K562 (cell line): ENCODE results near the gene LTA. TPM values are rescaled to one million over a fixed set of nuclear protein-coding genes. Genes with fewer than 3 reads are reported as not detected.
A peak's percentile ranks its signal among the peaks of the same experiment; 100 is the strongest.

Experiments used
- CREB3 ChIP-seq: fragments of 450-650 bp; conservative IDR thresholded peaks from 2 replicates; pipeline ENCODE4 v1.6.1; 2016; ENCODE audit warnings: missing genetic modification characterization, low read depth, mild to moderate bottlenecking, missing compliant biosample characterization, moderate library complexity
- E2F1 ChIP-seq: sonication (generic); formaldehyde crosslinking; IDR thresholded peaks from 2 replicates; pipeline ENCODE4 v1.8.1; 2023; ENCODE audit warnings: mild to moderate bottlenecking, missing genetic modification reagents, moderate library complexity
- E2F3 ChIP-seq: fragments of 250-450 bp; sonication (Bioruptor Pico); IDR thresholded peaks from 2 replicates; pipeline ENCODE4 v1.4.0; 2020; ENCODE audit warnings: mild to moderate bottlenecking
- E2F5 ChIP-seq: sonication (generic); formaldehyde crosslinking; IDR thresholded peaks from 2 replicates; pipeline ENCODE4 v1.8.0; 2022; ENCODE audit warnings: mild to moderate bottlenecking, missing genetic modification reagents
- HOMEZ ChIP-seq: fragments of 250-450 bp; sonication (Bioruptor Pico); IDR thresholded peaks from 2 replicates; pipeline ENCODE4 v1.4.0; 2020; ENCODE audit warnings: mild to moderate bottlenecking, moderate library complexity
- IRF1 ChIP-seq: sonication (generic); formaldehyde crosslinking; IDR thresholded peaks from 2 replicates; pipeline ENCODE4 v1.8.0; 2022; ENCODE audit warnings: missing genetic modification reagents, mild to moderate bottlenecking, borderline replicate concordance
- SFPQ ChIP-seq: fragments of 200-400 bp; formaldehyde crosslinking; IDR thresholded peaks from 2 replicates; pipeline ENCODE4 v1.6.1; 2017; ENCODE audit warnings: mild to moderate bottlenecking, low read depth, low read length, moderate library complexity
- SRSF7 ChIP-seq: fragments of 200-400 bp; formaldehyde crosslinking; optimal IDR thresholded peaks from 2 replicates; pipeline ENCODE3; 2017; ENCODE audit warnings: mild to moderate bottlenecking, low read depth, low read length
- WHSC1 ChIP-seq: IDR thresholded peaks from one replicate; pipeline ENCODE4 v1.6.1; 2012; ENCODE audit warnings: low read length, control low read depth, inconsistent platforms
- ZBTB17 ChIP-seq: fragments of 450-650 bp; formaldehyde crosslinking; IDR thresholded peaks from 2 replicates; pipeline ENCODE4 v1.4.0; 2020; ENCODE audit warnings: mild to moderate bottlenecking
- ZBTB34 ChIP-seq: fragments of 250-450 bp; sonication (Bioruptor Pico); IDR thresholded peaks from 2 replicates; pipeline ENCODE4 v1.8.0; 2021; ENCODE audit warnings: mild to moderate bottlenecking, moderate library complexity
- ZNF143 ChIP-seq: sonication (generic); formaldehyde crosslinking; IDR thresholded peaks from 2 replicates; pipeline ENCODE4 v1.9.0; 2022; ENCODE audit warnings: mild to moderate bottlenecking, missing genetic modification reagents
- ZNF146 ChIP-seq: IDR thresholded peaks from one replicate; pipeline ENCODE4 v1.6.1; 2018; ENCODE audit warnings: missing compliant biosample characterization; ENCODE audit not compliant: unreplicated experiment
- ZNF589 ChIP-seq: fragments of 200-800 bp; sonication (Bioruptor generic); IDR thresholded peaks from 2 replicates; pipeline ENCODE4 v1.6.1; 2016; ENCODE audit warnings: low read depth, missing genetic modification characterization, missing compliant biosample characterization
- ZNF644 ChIP-seq: fragments of 200-800 bp; sonication (Bioruptor generic); IDR thresholded peaks from 2 replicates; pipeline ENCODE4 v1.6.1; 2016; ENCODE audit warnings: low read depth, missing genetic modification characterization, missing compliant biosample characterization
- ZNF707 ChIP-seq: fragments of 250-450 bp; sonication (Bioruptor Pico); conservative IDR thresholded peaks from 2 replicates; pipeline ENCODE4 v1.8.0; 2022; ENCODE audit warnings: inconsistent platforms, mild to moderate bottlenecking, moderate library complexity
- polyA plus RNA-seq, 8 experiments: library from polyadenylated mRNA; depleted of rRNA in 4 of 8; stranded (reverse) in 5 of 8; unstranded in 3 of 8; fragments of >200 nt; fragmentation: Nextera tagmentation in 2 of 8; fragmentation: Illumina TruSeq in 1 of 8; extraction: Ambion mirVana in 2 of 8; extraction: Trizol in 1 of 8; gene quantifications; 2 replicates each; pipeline versions ENCODE4 v1.2.1 to v1.2.3, GENCODE V29; 2011 to 2014; ENCODE audit warnings: inconsistent platforms in 1 of 8, missing spikeins in 1 of 8
- total RNA-seq, 7 experiments: library from RNA; depleted of rRNA in 6 of 7; stranded (reverse); fragments of >200 nt in 6 of 7; fragmentation: Illumina TruSeq in 2 of 7; extraction: Trizol in 2 of 7; gene quantifications; 2 replicates each; pipeline versions ENCODE4 v1.2.1 to v1.2.3, GENCODE V29; 2011 to 2021; ENCODE audit warnings: low replicate concordance in 1 of 7

LTA gene
- total and polyA plus RNA-seq, 9 of the 15 experiments (the other 6 are each of a cell fraction or from before 2014, with no cell fraction given), result 0.80 TPM; not detected in 8

- TF ChIP-seq HOMEZ (CRISPR knock-in tag) (no peak), E2F1 (CRISPR knock-in tag) (peak; percentile 97), ZNF644 (tag) (no peak), ZNF589 (no peak), E2F3 (CRISPR knock-in tag) (peak; percentile 83), SFPQ (no peak), ZNF143 (no peak; the same call in 1 of the 2 replicates), ZNF707 (CRISPR knock-in tag) (no peak; the same call in 1 of the 2 replicates), CREB3 (tag) (no peak), ZNF146 (no peak), WHSC1 (no peak), ZBTB17 (peak; percentile 53; the same call in 1 of the 2 replicates), IRF1 (CRISPR knock-in tag) (no peak), SRSF7 (no peak), ZBTB34 (CRISPR knock-in tag) (no peak), E2F5 (0 out of 2 replicates have a peak, but pooled peaks have one; percentile 86)
These were observed 47.9 kb downstream of the LTA start (continued) for GRCh38 chr6:31619805-31620585.
